ENCODE data around the gene SCN5A.

The SCN5A gene

DNA sequence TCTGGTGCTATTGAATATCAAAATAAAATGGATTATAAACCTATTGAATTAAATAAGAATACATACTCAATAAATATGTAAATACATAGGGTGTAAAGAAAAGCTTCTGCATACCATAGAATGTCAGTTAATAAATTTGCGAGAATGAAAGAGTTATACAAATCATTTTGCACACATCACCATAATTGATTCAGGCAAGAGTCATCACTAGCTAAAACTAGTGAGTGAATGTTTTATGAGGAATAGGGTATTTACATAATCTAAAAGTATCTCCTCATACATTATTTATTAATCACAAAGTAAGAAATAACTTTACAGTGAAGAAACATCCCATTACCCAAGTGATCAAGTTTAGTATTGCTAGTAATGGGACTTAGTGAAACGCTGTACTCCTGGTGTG lies 139.8 kb downstream of the SCN5A start:
- no peak for TF ChIP-seq ZNF274 (IDR thresholded peaks at IDR 0.05; ENCODE audit: low read depth, low read length)
- H3K4me3 ChIP-seq (ENCODE audit: low read length): no peak overlapping the region

DNA sequence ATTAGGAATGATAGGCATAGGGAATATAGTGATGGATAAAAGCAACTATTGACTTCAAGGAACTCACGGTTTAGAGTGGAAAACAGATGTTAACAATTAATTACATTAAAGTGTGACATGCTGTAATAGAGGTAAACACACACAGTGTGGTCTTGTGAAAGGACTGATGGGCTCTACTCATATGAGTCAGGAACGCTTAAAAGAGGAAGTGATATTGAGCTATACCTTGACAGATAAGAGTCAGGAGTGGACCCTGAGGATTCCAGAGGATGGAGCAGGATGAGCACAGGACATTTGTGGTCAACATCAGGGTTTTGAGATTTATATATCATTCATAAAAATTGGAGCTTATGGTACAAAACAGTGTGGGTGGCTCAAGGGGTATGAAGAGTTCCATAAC lies 142.4 kb downstream of the SCN5A start:
- TF ChIP-seq ZNF274 (IDR thresholded peaks at IDR 0.05; ENCODE audit: low read depth, low read length): no peak
- no peak overlapping the region for H3K4me3 ChIP-seq (ENCODE audit: low read length)

DNA sequence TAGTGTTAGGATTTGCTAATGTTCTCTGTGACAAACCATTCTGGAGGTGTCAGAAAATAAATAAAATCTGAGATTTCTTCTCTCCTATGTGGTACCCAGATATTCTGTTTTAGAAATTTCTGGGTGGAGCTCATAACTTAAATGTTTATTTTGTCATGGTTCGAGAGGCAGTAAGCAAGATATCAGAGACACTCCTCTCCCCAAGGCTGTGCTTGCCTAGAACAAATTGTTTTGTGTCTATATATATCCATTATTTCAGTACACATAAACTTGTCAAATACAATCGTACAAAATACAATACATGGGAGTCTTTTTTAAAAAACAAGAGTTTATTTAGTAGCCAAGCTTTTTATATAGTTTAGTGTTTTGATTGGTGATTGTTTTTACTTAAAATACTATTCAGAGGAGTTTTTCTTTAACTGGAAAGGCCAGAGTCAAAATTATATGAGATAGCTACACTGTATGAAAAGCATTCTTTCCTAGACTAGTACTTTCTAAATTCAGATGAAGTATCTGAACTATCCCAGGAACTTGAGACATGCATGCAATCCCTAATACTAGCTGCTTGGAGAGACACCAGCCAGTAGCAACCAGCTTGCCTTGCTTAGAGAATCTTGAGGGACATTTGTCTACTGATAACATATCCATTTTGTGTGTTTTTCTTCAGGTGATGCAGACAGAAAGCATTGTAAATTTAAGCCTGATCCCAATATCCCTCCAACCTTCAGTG lies 148.6 kb downstream of the SCN5A start:
- TF ChIP-seq ZNF274 (IDR thresholded peaks at IDR 0.05; ENCODE audit: low read depth, low read length): no peak
- no peak overlapping the region for H3K4me3 ChIP-seq (ENCODE audit: low read length)
